ENCODE data around the gene TCEAL4. TPM values are rescaled to one million over a fixed set of nuclear protein-coding genes. Genes with fewer than 3 reads are reported as not detected.

TCEAL4 gene
- total RNA-seq, 1 donor from 2014 or later, result 62.0 TPM

GRCh38 chrX:103613362-103613890 lies 28.1 kb downstream of the TCEAL4 start:
- H3K36me3 ChIP-seq (ENCODE audit: control insufficient read depth, insufficient read depth, low read length), result no peaks in the 10 kb centered on the region
- no peaks in the 10 kb centered on the region for H3K27me3 ChIP-seq (ENCODE audit: control insufficient read depth, insufficient read depth, low read length)
- no peak for TF ChIP-seq CTCF (IDR thresholded peaks at IDR 0.05; ENCODE audit: insufficient read depth, low read length, poor library complexity, severe bottlenecking)
- no peak for DNase-seq (ENCODE audit: low read depth)
- H3K4me3 ChIP-seq (ENCODE audit: low read depth, low read length), result no peak overlapping the region

GRCh38 chrX:103614999-103615398 lies 29.7 kb downstream of the TCEAL4 start:
- Histone ChIP-seq H3K36me3 (ENCODE audit: control insufficient read depth, insufficient read depth, low read length) (no peaks in the 10 kb centered on the region), H3K4me3 (ENCODE audit: low read depth, low read length) (no peak overlapping the region), H3K27me3 (ENCODE audit: control insufficient read depth, insufficient read depth, low read length) (no peaks in the 10 kb centered on the region)
- no peak for DNase-seq (ENCODE audit: low read depth)
- TF ChIP-seq CTCF (IDR thresholded peaks at IDR 0.05; ENCODE audit: insufficient read depth, low read length, poor library complexity, severe bottlenecking), result no peak

DNA sequence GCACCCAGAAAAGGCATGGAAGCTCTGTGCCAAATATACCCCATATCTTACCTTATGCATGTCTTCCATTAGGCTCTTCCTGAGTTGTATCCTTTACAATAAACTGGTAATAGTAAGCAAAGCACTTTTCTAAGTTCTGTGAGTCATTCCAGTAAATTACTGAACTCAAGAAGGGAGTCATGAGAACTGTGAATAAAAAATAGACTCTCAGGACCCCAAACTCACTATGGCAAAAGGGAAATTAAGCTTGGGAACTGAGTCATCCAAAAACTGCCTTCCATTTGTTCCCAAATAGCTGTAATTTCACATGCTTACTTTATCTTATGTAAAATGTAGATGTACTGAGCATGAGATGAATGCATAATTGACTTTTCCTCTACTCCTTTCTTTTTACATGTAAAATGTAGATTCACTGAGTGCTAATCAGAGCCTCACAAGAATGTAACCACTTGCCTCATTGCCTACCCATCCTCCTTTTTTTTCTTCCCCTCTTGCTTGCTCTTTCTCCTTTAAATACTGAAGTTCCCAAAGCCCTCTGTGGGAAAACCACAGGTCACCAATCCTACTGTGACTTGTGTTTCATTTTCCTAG lies 30.6 kb downstream of the TCEAL4 start:
- no peak for DNase-seq (ENCODE audit: low read depth)
- H3K36me3 ChIP-seq (ENCODE audit: control insufficient read depth, insufficient read depth, low read length), result no peaks in the 10 kb centered on the region
- no peak for TF ChIP-seq CTCF (IDR thresholded peaks at IDR 0.05; ENCODE audit: insufficient read depth, low read length, poor library complexity, severe bottlenecking)
- H3K27me3 ChIP-seq (ENCODE audit: control insufficient read depth, insufficient read depth, low read length), result no peaks in the 10 kb centered on the region
- H3K4me3 ChIP-seq (ENCODE audit: low read depth, low read length), result no peak overlapping the region

- no peak overlapping the region for H3K4me3 ChIP-seq (ENCODE audit: low read depth, low read length)
- no peaks in the 10 kb centered on the region for H3K36me3 ChIP-seq (ENCODE audit: control insufficient read depth, insufficient read depth, low read length)
- H3K27me3 ChIP-seq (ENCODE audit: control insufficient read depth, insufficient read depth, low read length), result no peaks in the 10 kb centered on the region
- no peak for DNase-seq (ENCODE audit: low read depth)
- TF ChIP-seq CTCF (IDR thresholded peaks at IDR 0.05; ENCODE audit: insufficient read depth, low read length, poor library complexity, severe bottlenecking), result no peak
Observed at GRCh38 chrX:103616676-103617186, 31.4 kb downstream of the TCEAL4 start.

DNA sequence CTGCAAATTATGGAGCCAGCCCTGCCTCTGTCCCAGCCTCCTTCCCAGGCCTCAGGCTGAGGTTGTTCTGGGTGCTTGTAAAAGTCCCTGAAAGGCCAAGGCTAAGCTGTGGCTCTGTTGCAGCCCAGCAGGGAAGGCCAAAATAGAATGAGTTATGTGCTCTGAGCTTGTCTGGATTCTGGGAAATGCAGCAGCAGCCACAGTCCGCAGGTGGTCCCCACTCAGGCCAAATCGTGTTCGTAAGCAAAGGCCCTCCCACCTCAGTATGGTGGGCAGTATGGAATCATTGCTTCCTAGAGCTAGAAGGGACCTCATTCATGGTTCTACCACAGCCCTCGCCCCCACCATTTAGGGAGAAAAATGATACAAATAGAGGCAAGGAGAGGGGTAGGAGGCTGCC lies 38.8 kb downstream of the TCEAL4 start:
- no peaks in the 10 kb centered on the region for H3K36me3 ChIP-seq (ENCODE audit: control insufficient read depth, insufficient read depth, low read length)
- no peak for DNase-seq (ENCODE audit: low read depth)
- no peaks in the 10 kb centered on the region for H3K27me3 ChIP-seq (ENCODE audit: control insufficient read depth, insufficient read depth, low read length)
- no peak for TF ChIP-seq CTCF (IDR thresholded peaks at IDR 0.05; ENCODE audit: insufficient read depth, low read length, poor library complexity, severe bottlenecking)
- no peak overlapping the region for H3K4me3 ChIP-seq (ENCODE audit: low read depth, low read length)

DNA sequence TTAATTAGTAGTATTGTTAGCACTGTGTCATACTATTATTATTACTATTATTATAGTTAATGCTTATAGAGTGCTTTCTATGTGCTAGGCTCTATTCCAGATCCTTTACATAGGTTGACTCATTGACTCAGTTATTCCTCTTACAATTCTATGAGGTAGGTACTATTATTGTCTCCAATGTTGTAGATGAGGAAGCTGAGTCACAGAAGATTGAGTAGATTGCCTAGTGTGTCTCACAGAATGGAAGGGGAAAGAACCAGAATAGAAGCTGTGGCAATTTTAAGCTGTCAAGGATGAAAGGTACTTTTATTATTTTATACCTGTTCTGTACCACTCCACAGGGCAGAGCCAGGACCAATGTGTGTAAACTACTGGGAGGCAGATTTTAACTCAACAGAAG lies 41.5 kb downstream of the TCEAL4 start:
- no peak for TF ChIP-seq CTCF (IDR thresholded peaks at IDR 0.05; ENCODE audit: insufficient read depth, low read length, poor library complexity, severe bottlenecking)
- DNase-seq (ENCODE audit: low read depth), result no peak
- H3K4me3 ChIP-seq (ENCODE audit: low read depth, low read length), result no peak overlapping the region
- H3K36me3 ChIP-seq (ENCODE audit: control insufficient read depth, insufficient read depth, low read length), result no peaks in the 10 kb centered on the region
- H3K27me3 ChIP-seq (ENCODE audit: control insufficient read depth, insufficient read depth, low read length), result no peaks in the 10 kb centered on the region
